Caco-2 (cell line): ENCODE measurements around the gene KIF26B. TPM values are rescaled to one million over a fixed set of nuclear protein-coding genes. Genes with fewer than 3 reads are reported as not detected.

Experiments
- BruUV-seq: library from RNA; stranded (reverse); fragments of 400-500 nt; replicated peaks from 2 replicates; lab custom pipeline; 2021; lab: Mats Ljungman, UMichigan
- CTCF ChIA-PET: fragments of 300-600 bp; sonication (Branson Sonifier 250); formaldehyde crosslinking; loops from one replicate; lab custom pipeline; 2022; ENCODE audit warnings: antibody characterized with exemption; lab: Charles Lee
- POLR2A ChIA-PET: fragments of 300-600 bp; sonication (Branson Sonifier 250); formaldehyde crosslinking; loops from one replicate; lab custom pipeline; 2022; ENCODE audit warnings: antibody characterized with exemption; lab: Charles Lee
- DNase-seq, 2 experiments: peaks; one replicate each; pipeline versions ENCODE4 v3.0.0 to v3.0.0-alpha.2; 2020 to 2022
- H3K27me3 ChIP-seq: replicated peaks from 2 replicates; pipeline ENCODE4 v1.6.0; 2011; ENCODE audit warnings: low read length; ENCODE audit not compliant: control insufficient read depth, insufficient read depth
- H3K36me3 ChIP-seq: 2 replicates; pipeline ENCODE4 v1.5.1; 2011; ENCODE audit warnings: low read length; ENCODE audit not compliant: control insufficient read depth, insufficient read depth
- H3K4me1 ChIP-seq: fragments of 250-450 bp; sonication (Bioruptor Pico); 2 replicates; pipeline ENCODE4 v1.5.1; 2020; ENCODE audit warnings: mild to moderate bottlenecking
- H3K4me3 ChIP-seq: 2 replicates; pipeline ENCODE4 v1.5.1; 2011; ENCODE audit warnings: low read depth, mild to moderate bottlenecking, control low read depth, low read length
- H3K9me3 ChIP-seq: fragments of 250-450 bp; sonication (Bioruptor Pico); 2 replicates; pipeline ENCODE4 v1.5.1; 2020; ENCODE audit warnings: mild to moderate bottlenecking, moderate library complexity
- H3K27ac Mint-ChIP-seq: one replicate; pipeline ENCODE4 v1.8.0; 2022; ENCODE audit warnings: mixed read lengths; ENCODE audit not compliant: unreplicated experiment
- H3K27me3 Mint-ChIP-seq: one replicate; pipeline ENCODE4 v1.8.0; 2022; ENCODE audit warnings: mixed read lengths; ENCODE audit not compliant: insufficient read depth, unreplicated experiment
- H3K36me3 Mint-ChIP-seq: one replicate; pipeline ENCODE4 v1.8.0; 2022; ENCODE audit warnings: mild to moderate bottlenecking, mixed read lengths; ENCODE audit not compliant: insufficient read depth, unreplicated experiment
- H3K4me1 Mint-ChIP-seq: one replicate; pipeline ENCODE4 v1.8.0; 2022; ENCODE audit warnings: low read depth, mixed read lengths; ENCODE audit not compliant: unreplicated experiment
- H3K4me3 Mint-ChIP-seq: one replicate; pipeline ENCODE4 v1.8.0; 2022; ENCODE audit warnings: mild to moderate bottlenecking, moderate library complexity, mixed read lengths; ENCODE audit not compliant: unreplicated experiment
- H3K9me3 Mint-ChIP-seq: one replicate; pipeline ENCODE4 v1.8.0; 2022; ENCODE audit warnings: mixed read lengths; ENCODE audit not compliant: unreplicated experiment
- intact Hi-C: fragments of 100-400 bp; cut with micrococcal nuclease; formaldehyde crosslinking; loops from one replicate; pipeline ENCODE4 v1.10.0; 2022; ENCODE audit not compliant: unreplicated experiment
- total RNA-seq: library from RNA; stranded (reverse); gene quantifications from 2 replicates; pipeline ENCODE4 v1.2.3, GENCODE V29; 2022
- TF ChIP-seq, protein P1 (sequence below), 2 experiments: fragments of 200-600 bp in 1 of 2; IDR thresholded peaks; 1 replicate in 1 of 2; 2 replicates in 1 of 2; pipeline versions ENCODE4 v1.5.1 to v1.8.0; 2011 to 2022; ENCODE audit warnings: antibody characterized with exemption in 1 of 2, control low read depth in 1 of 2, inconsistent platforms in 1 of 2, low read depth in 1 of 2, low read length in 1 of 2, mild to moderate bottlenecking in 1 of 2, moderate library complexity in 1 of 2; ENCODE audit not compliant: insufficient read depth in 1 of 2, severe bottlenecking in 1 of 2, unreplicated experiment in 1 of 2

The KIF26B gene
- total RNA-seq, 1 experiment from 2014 or later = 4.9 TPM

DNA sequence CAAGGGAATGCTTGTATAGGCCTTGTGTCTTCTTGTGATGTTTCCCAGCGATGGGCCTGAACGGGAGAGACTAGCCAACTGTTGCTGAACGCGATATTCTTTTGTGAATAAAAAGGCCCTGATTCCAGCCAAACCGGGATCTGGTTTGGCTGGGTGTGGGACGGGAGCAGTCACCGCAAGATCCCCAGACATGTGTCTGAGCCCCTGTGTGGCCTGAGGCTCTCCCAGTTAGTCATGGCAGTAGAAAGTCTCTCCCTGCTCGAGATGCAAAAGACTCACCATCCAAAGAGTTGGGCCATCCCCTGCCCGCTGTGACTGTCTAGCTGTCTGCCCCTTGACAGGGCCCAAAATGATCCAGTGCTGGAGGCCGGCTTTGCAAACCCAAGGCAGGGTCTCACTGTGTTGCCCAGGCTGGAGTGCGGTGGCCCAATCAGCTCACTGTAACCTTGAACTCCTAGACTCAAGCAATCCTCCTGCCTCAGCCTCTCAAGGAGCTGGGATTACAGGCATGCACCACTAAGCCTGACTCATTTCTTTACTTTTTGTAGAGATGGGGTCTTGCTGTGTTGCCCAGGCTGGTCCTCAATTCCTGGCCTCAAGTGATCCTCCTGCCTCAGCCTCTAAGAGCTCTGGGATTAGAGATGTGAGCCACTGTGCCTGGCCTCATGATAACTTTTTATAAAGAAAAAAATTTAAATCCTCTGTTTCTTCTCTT, 56.4 kb downstream of the KIF26B start:
- Mint-ChIP-seq H3K36me3 (no peaks in the 10 kb centered on the region), H3K27ac (no peak overlapping the region), H3K4me3 (no peak overlapping the region), H3K27me3 (no peaks in the 10 kb centered on the region), H3K4me1 (no peaks in the 10 kb centered on the region), H3K9me3 (peaks cover 13% of the 10 kb centered on the region)
- Histone ChIP-seq H3K9me3 (peaks cover 22% of the 10 kb centered on the region), H3K4me3 (no peak overlapping the region), H3K27me3 (no peaks in the 10 kb centered on the region), H3K4me1 (no peaks in the 10 kb centered on the region), H3K36me3 (no peaks in the 10 kb centered on the region)
- no peak for DNase-seq
- no TSS peak for BruUV-seq
- TF ChIP-seq, protein P1, sequence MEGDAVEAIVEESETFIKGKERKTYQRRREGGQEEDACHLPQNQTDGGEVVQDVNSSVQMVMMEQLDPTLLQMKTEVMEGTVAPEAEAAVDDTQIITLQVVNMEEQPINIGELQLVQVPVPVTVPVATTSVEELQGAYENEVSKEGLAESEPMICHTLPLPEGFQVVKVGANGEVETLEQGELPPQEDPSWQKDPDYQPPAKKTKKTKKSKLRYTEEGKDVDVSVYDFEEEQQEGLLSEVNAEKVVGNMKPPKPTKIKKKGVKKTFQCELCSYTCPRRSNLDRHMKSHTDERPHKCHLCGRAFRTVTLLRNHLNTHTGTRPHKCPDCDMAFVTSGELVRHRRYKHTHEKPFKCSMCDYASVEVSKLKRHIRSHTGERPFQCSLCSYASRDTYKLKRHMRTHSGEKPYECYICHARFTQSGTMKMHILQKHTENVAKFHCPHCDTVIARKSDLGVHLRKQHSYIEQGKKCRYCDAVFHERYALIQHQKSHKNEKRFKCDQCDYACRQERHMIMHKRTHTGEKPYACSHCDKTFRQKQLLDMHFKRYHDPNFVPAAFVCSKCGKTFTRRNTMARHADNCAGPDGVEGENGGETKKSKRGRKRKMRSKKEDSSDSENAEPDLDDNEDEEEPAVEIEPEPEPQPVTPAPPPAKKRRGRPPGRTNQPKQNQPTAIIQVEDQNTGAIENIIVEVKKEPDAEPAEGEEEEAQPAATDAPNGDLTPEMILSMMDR (IDR thresholded peaks at IDR 0.05; ENCODE audit: insufficient read depth in 1 of 2, low read depth in 1 of 2, low read length in 1 of 2, severe bottlenecking in 1 of 2, unreplicated experiment in 1 of 2) = no peak
- CTCF ChIA-PET = no interaction called here
- POLR2A ChIA-PET = no interaction called here
- intact Hi-C loops = no loop called here

DNA sequence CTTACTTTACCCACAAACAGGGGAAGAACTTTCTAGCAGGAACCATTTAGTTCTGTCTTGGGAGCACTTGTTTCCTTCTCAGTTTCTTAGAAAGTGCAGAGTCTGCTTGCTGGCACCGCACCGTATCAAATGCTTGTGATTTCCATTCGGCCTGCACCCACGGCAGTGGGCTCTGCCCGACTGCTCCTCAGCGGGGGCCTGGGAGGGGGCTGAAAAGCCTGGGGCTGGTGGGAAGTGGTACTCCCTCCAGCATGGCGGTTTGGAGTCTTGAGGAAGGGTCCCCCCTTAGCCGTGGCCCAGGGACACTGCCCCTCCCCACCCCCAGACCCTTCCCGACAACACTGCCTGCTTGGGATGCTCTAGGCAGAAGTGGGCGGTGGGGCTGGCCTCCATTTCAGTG, 57.0 kb downstream of the KIF26B start:
- CTCF ChIA-PET = no interaction called here
- Mint-ChIP-seq H3K27me3 (no peaks in the 10 kb centered on the region), H3K27ac (no peak overlapping the region), H3K36me3 (no peaks in the 10 kb centered on the region), H3K4me3 (no peak overlapping the region), H3K4me1 (no peaks in the 10 kb centered on the region), H3K9me3 (peaks cover 8% of the 10 kb centered on the region)
- Histone ChIP-seq H3K36me3 (no peaks in the 10 kb centered on the region), H3K27me3 (no peaks in the 10 kb centered on the region), H3K9me3 (peaks cover 17% of the 10 kb centered on the region), H3K4me1 (no peaks in the 10 kb centered on the region), H3K4me3 (no peak overlapping the region)
- BruUV-seq = no TSS peak
- no peak for DNase-seq
- intact Hi-C loops = no loop called here
- POLR2A ChIA-PET = no interaction called here
- TF ChIP-seq, protein P1 (IDR thresholded peaks at IDR 0.05; ENCODE audit: insufficient read depth in 1 of 2, low read depth in 1 of 2, low read length in 1 of 2, severe bottlenecking in 1 of 2, unreplicated experiment in 1 of 2) = no peak

GRCh38 chr1:245212221-245212710, 57.5 kb downstream of the KIF26B start:
- Histone ChIP-seq H3K4me1 (no peaks in the 10 kb centered on the region), H3K9me3 (peaks cover 14% of the 10 kb centered on the region), H3K36me3 (no peaks in the 10 kb centered on the region), H3K27me3 (no peaks in the 10 kb centered on the region), H3K4me3 (no peak overlapping the region)
- POLR2A ChIA-PET = no interaction called here
- Mint-ChIP-seq H3K27me3 (no peaks in the 10 kb centered on the region), H3K4me1 (no peaks in the 10 kb centered on the region), H3K9me3 (peaks cover 3% of the 10 kb centered on the region), H3K36me3 (no peaks in the 10 kb centered on the region), H3K27ac (no peak overlapping the region), H3K4me3 (no peak overlapping the region)
- no peak for DNase-seq
- CTCF ChIA-PET = no interaction called here
- intact Hi-C loops = no loop called here
- no TSS peak for BruUV-seq
- TF ChIP-seq, protein P1 (IDR thresholded peaks at IDR 0.05; ENCODE audit: insufficient read depth in 1 of 2, low read depth in 1 of 2, low read length in 1 of 2, severe bottlenecking in 1 of 2, unreplicated experiment in 1 of 2) = no peak
